Measurements from ENCODE around the gene MTMR3. TPM values are rescaled to one million over a fixed set of nuclear protein-coding genes. Genes with fewer than 3 reads are reported as not detected.

MTMR3 gene
- total and polyA plus RNA-seq, 9 donors = 21.4 to 66.2 (median 47.8) TPM

DNA sequence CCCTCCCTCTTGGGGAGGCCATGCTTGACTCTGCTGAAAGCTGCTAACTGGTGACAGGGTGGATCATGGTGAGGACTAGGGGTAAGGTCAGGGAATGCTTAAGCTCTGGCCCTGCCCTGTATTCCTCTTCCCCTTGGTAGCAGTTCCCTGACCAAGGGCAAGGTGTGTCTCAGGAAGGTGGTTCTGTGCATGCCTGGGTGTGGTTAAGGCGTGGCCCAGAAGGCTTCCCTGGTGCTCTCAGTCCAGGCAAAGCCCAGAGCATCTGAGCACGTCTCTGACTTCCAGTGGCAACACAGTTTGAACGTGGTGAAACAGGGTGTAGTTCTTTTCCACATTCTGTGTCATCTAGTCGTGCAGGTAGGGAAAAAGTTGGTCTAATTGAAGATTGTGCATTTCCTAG is 144.2 kb downstream of the MTMR3 start:
- no peaks in the 10 kb centered on the region for H3K27me3 ChIP-seq
- intact Hi-C loops (cut with DNase I) = no loop called here
- no peaks in the 10 kb centered on the region for H3K36me3 ChIP-seq
- H3K9me3 ChIP-seq = no peaks in the 10 kb centered on the region
- DNase-seq = no peak
- H3K4me3 ChIP-seq = no peak overlapping the region
- H3K27ac ChIP-seq = no peak overlapping the region
- WGBS, 3 donors = 66 to 80% (median 78%) methylated on average over 4 of the region's 4 CpGs
- H3K4me1 ChIP-seq (ENCODE audit: insufficient read depth) = peaks cover 9% of the 10 kb centered on the region
- TF ChIP-seq EP300 (IDR thresholded peaks at IDR 0.05) (no peak), POLR2A (IDR thresholded peaks at IDR 0.05) (no peak)
- TF ChIP-seq, protein P1, sequence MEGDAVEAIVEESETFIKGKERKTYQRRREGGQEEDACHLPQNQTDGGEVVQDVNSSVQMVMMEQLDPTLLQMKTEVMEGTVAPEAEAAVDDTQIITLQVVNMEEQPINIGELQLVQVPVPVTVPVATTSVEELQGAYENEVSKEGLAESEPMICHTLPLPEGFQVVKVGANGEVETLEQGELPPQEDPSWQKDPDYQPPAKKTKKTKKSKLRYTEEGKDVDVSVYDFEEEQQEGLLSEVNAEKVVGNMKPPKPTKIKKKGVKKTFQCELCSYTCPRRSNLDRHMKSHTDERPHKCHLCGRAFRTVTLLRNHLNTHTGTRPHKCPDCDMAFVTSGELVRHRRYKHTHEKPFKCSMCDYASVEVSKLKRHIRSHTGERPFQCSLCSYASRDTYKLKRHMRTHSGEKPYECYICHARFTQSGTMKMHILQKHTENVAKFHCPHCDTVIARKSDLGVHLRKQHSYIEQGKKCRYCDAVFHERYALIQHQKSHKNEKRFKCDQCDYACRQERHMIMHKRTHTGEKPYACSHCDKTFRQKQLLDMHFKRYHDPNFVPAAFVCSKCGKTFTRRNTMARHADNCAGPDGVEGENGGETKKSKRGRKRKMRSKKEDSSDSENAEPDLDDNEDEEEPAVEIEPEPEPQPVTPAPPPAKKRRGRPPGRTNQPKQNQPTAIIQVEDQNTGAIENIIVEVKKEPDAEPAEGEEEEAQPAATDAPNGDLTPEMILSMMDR (IDR thresholded peaks at IDR 0.05) = no peak

DNA sequence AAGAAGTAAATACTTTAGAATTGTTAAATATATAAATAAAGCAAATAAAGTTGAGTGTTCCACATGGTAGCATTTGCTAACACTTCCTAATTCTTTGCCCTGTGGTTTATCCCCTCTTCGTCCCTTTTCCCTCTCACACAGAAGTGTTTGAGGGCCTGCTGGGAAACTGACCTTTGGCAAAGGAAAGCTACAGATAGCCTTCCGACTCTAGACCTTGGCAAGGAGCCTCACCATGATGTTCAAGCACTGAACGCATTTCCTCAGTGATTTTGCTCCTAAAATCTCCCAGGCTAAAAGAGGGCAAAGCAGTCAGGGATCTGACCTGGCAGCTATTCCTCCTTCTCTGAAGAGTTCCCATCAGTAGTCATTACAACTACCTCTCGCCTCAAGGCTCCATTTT is 144.8 kb downstream of the MTMR3 start:
- H3K9me3 ChIP-seq = no peaks in the 10 kb centered on the region
- TF ChIP-seq EP300 (IDR thresholded peaks at IDR 0.05) (no peak), POLR2A (IDR thresholded peaks at IDR 0.05) (no peak)
- TF ChIP-seq, protein P1 (IDR thresholded peaks at IDR 0.05) = no peak
- WGBS, 3 donors = 57 to 73% (median 67%) methylated on average over 4 of the region's 4 CpGs
- no peaks in the 10 kb centered on the region for H3K36me3 ChIP-seq
- peaks cover 9% of the 10 kb centered on the region for H3K4me1 ChIP-seq (ENCODE audit: insufficient read depth)
- intact Hi-C loops (cut with DNase I) = no loop called here
- no peak overlapping the region for H3K4me3 ChIP-seq
- H3K27me3 ChIP-seq = no peaks in the 10 kb centered on the region
- DNase-seq = no peak
- H3K27ac ChIP-seq = no peak overlapping the region

DNA sequence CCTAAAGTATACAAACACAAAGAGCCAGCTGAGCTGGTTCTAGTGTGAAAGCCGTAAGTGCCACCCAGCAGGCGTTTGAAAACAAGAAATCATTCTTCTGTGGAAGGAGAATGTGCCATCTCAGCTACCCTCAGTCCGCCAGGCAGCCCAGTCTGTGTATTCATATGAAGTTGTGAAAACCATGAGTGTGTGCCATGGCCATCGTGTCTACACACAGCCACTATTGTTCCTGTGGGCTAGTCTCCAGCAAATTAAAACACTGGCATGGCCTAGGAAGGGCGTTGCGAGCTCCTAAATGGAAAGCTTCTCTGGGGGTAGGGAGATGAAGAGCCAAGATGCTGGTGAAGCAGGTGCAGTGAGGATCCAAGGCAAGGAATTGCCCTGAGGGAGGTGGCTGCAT is 145.8 kb downstream of the MTMR3 start:
- Histone ChIP-seq H3K4me3 (no peak overlapping the region), H3K36me3 (no peaks in the 10 kb centered on the region), H3K4me1 (ENCODE audit: insufficient read depth) (peaks cover 9% of the 10 kb centered on the region), H3K27me3 (no peaks in the 10 kb centered on the region), H3K27ac (no peak overlapping the region), H3K9me3 (no peaks in the 10 kb centered on the region)
- intact Hi-C loops (cut with DNase I) = no loop called here
- 94 to 97% (median 96%) methylated on average over 6 of the region's 6 CpGs for WGBS, 3 donors
- no peak for DNase-seq
- TF ChIP-seq EP300 (IDR thresholded peaks at IDR 0.05) (no peak), POLR2A (IDR thresholded peaks at IDR 0.05) (no peak)
- TF ChIP-seq, protein P1 (IDR thresholded peaks at IDR 0.05) = no peak

DNA sequence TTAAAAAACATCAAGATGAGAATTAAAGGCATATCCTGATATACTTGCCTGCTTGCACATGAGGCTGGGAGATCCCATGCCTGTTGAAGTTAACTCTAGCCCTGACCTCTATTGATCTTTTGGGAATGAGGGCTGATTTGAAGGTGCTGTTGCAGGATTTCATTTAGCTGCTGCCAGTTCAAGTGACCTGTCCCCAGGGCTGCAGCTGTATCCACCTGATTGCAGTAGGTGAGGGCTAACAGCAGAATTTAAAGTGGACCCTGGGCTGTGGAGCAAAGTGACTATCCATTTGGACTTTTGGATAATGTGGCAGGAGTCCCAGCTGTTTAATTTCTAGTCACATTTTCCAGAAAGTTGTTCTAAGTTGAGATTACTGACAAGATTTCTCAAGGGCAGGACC is 146.5 kb downstream of the MTMR3 start:
- Histone ChIP-seq H3K9me3 (no peaks in the 10 kb centered on the region), H3K36me3 (no peaks in the 10 kb centered on the region), H3K4me1 (ENCODE audit: insufficient read depth) (peaks cover 9% of the 10 kb centered on the region), H3K4me3 (no peak overlapping the region), H3K27me3 (no peaks in the 10 kb centered on the region), H3K27ac (no peak overlapping the region)
- TF ChIP-seq POLR2A (IDR thresholded peaks at IDR 0.05) (no peak), EP300 (IDR thresholded peaks at IDR 0.05) (no peak)
- TF ChIP-seq, protein P1 (IDR thresholded peaks at IDR 0.05) = no peak
- intact Hi-C loops (cut with DNase I) = no loop called here
- DNase-seq = no peak

DNA sequence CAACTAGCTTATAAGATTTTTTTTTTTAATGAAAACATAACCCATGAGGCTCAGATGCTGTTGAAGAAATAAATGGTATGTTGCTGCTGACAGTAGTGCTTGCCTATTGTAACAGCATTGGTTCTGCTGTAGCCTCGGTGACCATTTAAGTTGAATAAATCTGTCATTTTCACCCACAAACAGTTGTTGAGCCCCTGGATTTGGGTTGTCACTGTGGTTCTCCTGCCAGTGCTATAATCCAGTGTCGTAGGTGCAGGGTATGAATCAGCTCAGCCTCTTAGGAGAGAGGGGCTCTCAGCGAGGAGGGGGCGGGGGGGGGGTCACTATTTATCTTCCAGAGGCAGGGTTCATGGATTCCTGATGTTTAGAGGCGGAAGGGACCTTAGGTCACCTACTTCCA is 147.4 kb downstream of the MTMR3 start:
- peaks cover 9% of the 10 kb centered on the region for H3K4me1 ChIP-seq (ENCODE audit: insufficient read depth)
- no peaks in the 10 kb centered on the region for H3K9me3 ChIP-seq
- no peaks in the 10 kb centered on the region for H3K36me3 ChIP-seq
- no peak overlapping the region for H3K4me3 ChIP-seq
- H3K27me3 ChIP-seq = no peaks in the 10 kb centered on the region
- intact Hi-C loops (cut with DNase I) = no loop called here
- H3K27ac ChIP-seq = no peak overlapping the region
- TF ChIP-seq POLR2A (IDR thresholded peaks at IDR 0.05) (no peak), EP300 (IDR thresholded peaks at IDR 0.05) (no peak)
- TF ChIP-seq, protein P1 (IDR thresholded peaks at IDR 0.05) = no peak
- 81 to 96% (median 87%) methylated on average over 5 of the region's 5 CpGs for WGBS, 3 donors
- DNase-seq = no peak
